ENCODE results near the gene FBN3.

GRCh38 chr19:8057545-8058270, 91.7 kb downstream of the FBN3 start:
- no peak for TF ChIP-seq EP300 (conservative IDR thresholded peaks at IDR 0.05; ENCODE audit: poor library complexity, severe bottlenecking)
- TF ChIP-seq CTCF (IDR thresholded peaks at IDR 0.05; ENCODE audit: poor library complexity, severe bottlenecking): no peak
- no peak for TF ChIP-seq RAD21 (conservative IDR thresholded peaks at IDR 0.05)

Data from neural cell (in vitro differentiated cells).